Activated CD4-positive, alpha-beta T cell treated with anti-CD3 and anti-CD28 coated beads, Interleukin-2, amount 10 ng/mL, durations not matched to agents 24 days and 14 days (primary cell): Measurements from ENCODE around the gene C12orf60. TPM values are rescaled to one million over a fixed set of nuclear protein-coding genes. Genes with fewer than 3 reads are reported as not detected.
A peak's percentile ranks its signal among the peaks of the same experiment; 100 is the strongest.

Source experiments
- DNase-seq: peaks from one replicate; pipeline ENCODE4 v3.0.0; 2022
- H3K27ac Mint-ChIP-seq: one replicate; pipeline ENCODE4 v1.8.0; 2022; ENCODE audit warnings: mild to moderate bottlenecking, mixed read lengths
- H3K27me3 Mint-ChIP-seq: one replicate; pipeline ENCODE4 v1.8.0; 2022; ENCODE audit warnings: mixed read lengths
- H3K36me3 Mint-ChIP-seq: one replicate; pipeline ENCODE4 v1.8.0; 2022; ENCODE audit warnings: low read depth, mild to moderate bottlenecking, mixed read lengths
- H3K4me1 Mint-ChIP-seq: one replicate; pipeline ENCODE4 v1.8.0; 2021; ENCODE audit warnings: mixed read lengths
- H3K4me3 Mint-ChIP-seq: one replicate; pipeline ENCODE4 v1.8.0; 2022; ENCODE audit warnings: mild to moderate bottlenecking, moderate library complexity, mixed read lengths
- H3K9me3 Mint-ChIP-seq: one replicate; pipeline ENCODE4 v1.8.0; 2021; ENCODE audit warnings: mixed read lengths
- intact Hi-C: fragments of 100-400 bp; cut with micrococcal nuclease; formaldehyde crosslinking; loops from one replicate; pipeline ENCODE4 v1.15.1; 2023
- total RNA-seq: library from RNA; stranded (reverse); gene quantifications from 2 replicates; pipeline ENCODE4 v1.2.3, GENCODE V29; 2022

Gene C12orf60
- total RNA-seq, 1 donor from 2014 or later, result 3.0 TPM

GRCh38 chr12:14833336-14833735 is 29.9 kb downstream of the C12orf60 start:
- Mint-ChIP-seq H3K4me1 (no peaks in the 10 kb centered on the region), H3K36me3 (no peaks in the 10 kb centered on the region), H3K27me3 (peaks cover 26% of the 10 kb centered on the region), H3K9me3 (no peaks in the 10 kb centered on the region), H3K27ac (no peak overlapping the region), H3K4me3 (no peak overlapping the region)
- intact Hi-C loops, result no loop called here
- no peak for DNase-seq

- intact Hi-C loops, result no loop called here
- Mint-ChIP-seq H3K9me3 (no peaks in the 10 kb centered on the region), H3K36me3 (no peaks in the 10 kb centered on the region), H3K4me1 (no peaks in the 10 kb centered on the region), H3K27ac (no peak overlapping the region), H3K4me3 (no peak overlapping the region), H3K27me3 (peaks cover 29% of the 10 kb centered on the region)
- no peak for DNase-seq
Measured at GRCh38 chr12:14833952-14834351, 30.5 kb downstream of the C12orf60 start.

GRCh38 chr12:14834509-14834908 is 31.0 kb downstream of the C12orf60 start:
- intact Hi-C loops, result no loop called here
- Mint-ChIP-seq H3K27me3 (peaks cover 31% of the 10 kb centered on the region), H3K4me3 (no peak overlapping the region), H3K36me3 (no peaks in the 10 kb centered on the region), H3K27ac (no peak overlapping the region), H3K9me3 (no peaks in the 10 kb centered on the region), H3K4me1 (no peaks in the 10 kb centered on the region)
- no peak for DNase-seq

- intact Hi-C loops, result no loop called here
- Mint-ChIP-seq H3K4me1 (no peaks in the 10 kb centered on the region), H3K4me3 (no peak overlapping the region), H3K27me3 (peaks cover 29% of the 10 kb centered on the region), H3K27ac (no peak overlapping the region), H3K9me3 (no peaks in the 10 kb centered on the region), H3K36me3 (no peaks in the 10 kb centered on the region)
- DNase-seq, result no peak
Measured at GRCh38 chr12:14836336-14837210, 33.1 kb downstream of the C12orf60 start.

- Mint-ChIP-seq H3K9me3 (no peaks in the 10 kb centered on the region), H3K27ac (no peak overlapping the region), H3K4me1 (no peaks in the 10 kb centered on the region), H3K36me3 (no peaks in the 10 kb centered on the region), H3K4me3 (no peak overlapping the region), H3K27me3 (peaks cover 14% of the 10 kb centered on the region)
- DNase-seq, result no peak
- intact Hi-C loops, result no loop called here
Measured at GRCh38 chr12:14839262-14839661, 35.8 kb downstream of the C12orf60 start.

GRCh38 chr12:14840616-14841015 is 37.1 kb downstream of the C12orf60 start:
- Mint-ChIP-seq H3K27me3 (peaks cover 8% of the 10 kb centered on the region), H3K36me3 (no peaks in the 10 kb centered on the region), H3K4me1 (peaks cover 2% of the 10 kb centered on the region), H3K27ac (no peak overlapping the region), H3K4me3 (no peak overlapping the region), H3K9me3 (no peaks in the 10 kb centered on the region)
- no peak for DNase-seq
- intact Hi-C loops, result loop anchor here (5.0 kb wide), 2 partner anchors 118 to 382 kb away; partner anchors contain the start of gene RERG

GRCh38 chr12:14841761-14842160 is 38.3 kb downstream of the C12orf60 start:
- intact Hi-C loops, result loop anchor here (5.0 kb wide), 2 partner anchors 119 to 381 kb away; partner anchors contain the start of gene RERG
- no peaks in the 10 kb centered on the region for H3K9me3 Mint-ChIP-seq
- no peak for DNase-seq
- H3K4me1 Mint-ChIP-seq, result peaks cover 5% of the 10 kb centered on the region
- H3K4me3 Mint-ChIP-seq, result no peak overlapping the region
- H3K36me3 Mint-ChIP-seq, result no peaks in the 10 kb centered on the region
- peaks cover 7% of the 10 kb centered on the region for H3K27me3 Mint-ChIP-seq
- no peak overlapping the region for H3K27ac Mint-ChIP-seq

GRCh38 chr12:14842315-14842714 is 38.8 kb downstream of the C12orf60 start:
- no peak for DNase-seq

GRCh38 chr12:14843425-14843887 is 40.0 kb downstream of the C12orf60 start, which contains the start of gene ART4:
Gene ART4, minus strand, starts transcription at chr12:14843526. Its CDS starts 413 bp downstream, at chr12:14843113.
- H3K9me3 Mint-ChIP-seq, result no peaks in the 10 kb centered on the region
- peaks cover 6% of the 10 kb centered on the region for H3K27me3 Mint-ChIP-seq
- DNase-seq, result no peak
- H3K4me1 Mint-ChIP-seq, result peaks cover 5% of the 10 kb centered on the region
- intact Hi-C loops, result loop anchor here (5.0 kb wide), 2 partner anchors 121 to 379 kb away; partner anchors contain the start of gene RERG
- H3K36me3 Mint-ChIP-seq, result no peaks in the 10 kb centered on the region
- no peak within 1 kb of the TSS for H3K27ac Mint-ChIP-seq
- no peak within 1 kb of the TSS for H3K4me3 Mint-ChIP-seq

More at GRCh38 chr12:14842315-14842714, 38.8 kb downstream of the C12orf60 start:
- H3K4me3 Mint-ChIP-seq, result no peak overlapping the region
- no peaks in the 10 kb centered on the region for H3K9me3 Mint-ChIP-seq
- H3K36me3 Mint-ChIP-seq, result no peaks in the 10 kb centered on the region
- H3K27ac Mint-ChIP-seq, result no peak overlapping the region
- intact Hi-C loops, result loop anchor here (5.0 kb wide), 2 partner anchors 120 to 380 kb away; partner anchors contain the start of gene RERG
- H3K27me3 Mint-ChIP-seq, result peaks cover 7% of the 10 kb centered on the region
- H3K4me1 Mint-ChIP-seq, result peaks cover 5% of the 10 kb centered on the region

GRCh38 chr12:14844401-14844800 is 40.9 kb downstream of the C12orf60 start:
- intact Hi-C loops, result loop anchor here (5.0 kb wide), 2 partner anchors 122 to 378 kb away; partner anchors contain the start of gene RERG
- H3K4me1 Mint-ChIP-seq, result peaks cover 5% of the 10 kb centered on the region

GRCh38 chr12:14845350-14845750 is 41.9 kb downstream of the C12orf60 start:
- Mint-ChIP-seq H3K9me3 (no peaks in the 10 kb centered on the region), H3K27ac (no peak overlapping the region), H3K4me3 (no peak overlapping the region), H3K36me3 (no peaks in the 10 kb centered on the region), H3K4me1 (peaks cover 5% of the 10 kb centered on the region), H3K27me3 (peaks cover 2% of the 10 kb centered on the region)
- peak; percentile 82 for DNase-seq
- intact Hi-C loops, result loop anchor here (1.0 to 5.0 kb wide), 2 partner anchors 67 to 150 kb away; no protein-coding TSS in a partner anchor

More at GRCh38 chr12:14844401-14844800, 40.9 kb downstream of the C12orf60 start:
- Mint-ChIP-seq H3K4me3 (no peak overlapping the region), H3K9me3 (no peaks in the 10 kb centered on the region), H3K27ac (no peak overlapping the region), H3K27me3 (peaks cover 2% of the 10 kb centered on the region), H3K36me3 (no peaks in the 10 kb centered on the region)
- DNase-seq, result no peak

- Mint-ChIP-seq H3K9me3 (no peaks in the 10 kb centered on the region), H3K27me3 (peaks cover 2% of the 10 kb centered on the region), H3K4me3 (no peak overlapping the region), H3K36me3 (no peaks in the 10 kb centered on the region), H3K4me1 (peaks cover 5% of the 10 kb centered on the region), H3K27ac (no peak overlapping the region)
- intact Hi-C loops, result loop anchor here (5.0 kb wide), 1 partner anchor 66 kb away; no protein-coding TSS in a partner anchor
- no peak for DNase-seq
Measured at GRCh38 chr12:14846042-14846587, 42.6 kb downstream of the C12orf60 start.

- Mint-ChIP-seq H3K27ac (no peak overlapping the region), H3K9me3 (no peaks in the 10 kb centered on the region), H3K4me3 (no peak overlapping the region), H3K4me1 (peaks cover 5% of the 10 kb centered on the region), H3K27me3 (peaks cover 2% of the 10 kb centered on the region), H3K36me3 (no peaks in the 10 kb centered on the region)
- DNase-seq, result no peak
- intact Hi-C loops, result loop anchor here (5.0 kb wide), 1 partner anchor 65 kb away; no protein-coding TSS in a partner anchor
Measured at GRCh38 chr12:14846876-14847580, 43.6 kb downstream of the C12orf60 start.
